HG03025 (cell line): ENCODE results near the gene PNPLA6.
"Not testable (repeated sequence)": the region's sequence is repeated elsewhere in the genome, so short reads cannot be mapped to it uniquely, and the experiment has no call there.

Source experiments
- ATAC-seq: cut with Tn5 transposase; IDR thresholded peaks from one replicate; pipeline ENCODE4 v1.9.1; 2021; ENCODE audit warnings: mild to moderate bottlenecking, moderate library complexity; ENCODE audit not compliant: unreplicated experiment, low FRiP score

Gene PNPLA6

GRCh38 chr19:7529610-7530490, 5.7 kb upstream of the PNPLA6 start:
- no peak for ATAC-seq

GRCh38 chr19:7533281-7533885, 2.1 kb upstream of the PNPLA6 start:
- no peak for ATAC-seq

GRCh38 chr19:7533925-7534480, 1.5 kb upstream of the PNPLA6 start:
- no peak for ATAC-seq

GRCh38 chr19:7534531-7535046, 928 bp upstream of the PNPLA6 start:
- no peak for ATAC-seq

GRCh38 chr19:7535998-7536695, 630 bp downstream of the PNPLA6 start:
- ATAC-seq, result peak; percentile 12

- ATAC-seq, result not testable (repeated sequence)
Measured at GRCh38 chr19:7538990-7539389, 3.5 kb downstream of the PNPLA6 start.

GRCh38 chr19:7539827-7540425, 4.4 kb downstream of the PNPLA6 start:
- ATAC-seq, result no peak

- no peak for ATAC-seq
Measured at GRCh38 chr19:7540761-7541474, 5.4 kb downstream of the PNPLA6 start.

- ATAC-seq, result no peak
Measured at GRCh38 chr19:7541475-7541824, 5.9 kb downstream of the PNPLA6 start.

GRCh38 chr19:7541828-7542443, 6.4 kb downstream of the PNPLA6 start:
- no peak for ATAC-seq

- no peak for ATAC-seq
Measured at GRCh38 chr19:7542556-7543348, 7.2 kb downstream of the PNPLA6 start.

GRCh38 chr19:7544626-7545025, 9.1 kb downstream of the PNPLA6 start:
- ATAC-seq, result no peak

- no peak for ATAC-seq
Measured at GRCh38 chr19:7545300-7545699, 9.8 kb downstream of the PNPLA6 start.

- ATAC-seq, result no peak
Measured at GRCh38 chr19:7545904-7546303, 10.4 kb downstream of the PNPLA6 start.

GRCh38 chr19:7547159-7547558, 11.6 kb downstream of the PNPLA6 start:
- ATAC-seq, result no peak

GRCh38 chr19:7549429-7550148, 14.1 kb downstream of the PNPLA6 start:
- ATAC-seq, result no peak

GRCh38 chr19:7550169-7550770, 14.8 kb downstream of the PNPLA6 start:
- ATAC-seq, result no peak
